HPDE6-E6E7 (cell line): Measurements from ENCODE around the gene UGT2B15.
"Not testable (repeated sequence)": the region's sequence is repeated elsewhere in the genome, so short reads cannot be mapped to it uniquely, and the experiment has no call there.

ENCODE experiments used
- DNase-seq: peaks from one replicate; pipeline ENCODE4 v3.0.0; 2011; ENCODE audit warnings: missing footprints; ENCODE audit errors: extremely low spot score

Gene UGT2B15

GRCh38 chr4:68670479-68670939 lies at the start of gene UGT2B15:
UGT2B15 (minus strand) TSS chr4:68670652; CDS start chr4:68670618, 34 bp downstream.
- not testable (repeated sequence) for DNase-seq

- DNase-seq, result no peak
Measured at GRCh38 chr4:68719075-68719473, 48.6 kb upstream of the UGT2B15 start.

GRCh38 chr4:68718447-68719074 lies 48.1 kb upstream of the UGT2B15 start:
- DNase-seq, result no peak

- DNase-seq, result no peak
Measured at GRCh38 chr4:68717999-68718398, 47.5 kb upstream of the UGT2B15 start.

GRCh38 chr4:68714400-68714799 lies 43.9 kb upstream of the UGT2B15 start:
- DNase-seq, result no peak

- no peak for DNase-seq
Measured at GRCh38 chr4:68712207-68712606, 41.8 kb upstream of the UGT2B15 start.

- no peak for DNase-seq
Measured at GRCh38 chr4:68708566-68708965, 38.1 kb upstream of the UGT2B15 start.

GRCh38 chr4:68703168-68703567 lies 32.7 kb upstream of the UGT2B15 start:
- DNase-seq, result not testable (repeated sequence)

GRCh38 chr4:68700152-68700551 lies 29.7 kb upstream of the UGT2B15 start:
- DNase-seq, result no peak

- DNase-seq, result no peak
Measured at GRCh38 chr4:68693325-68694075, 23.0 kb upstream of the UGT2B15 start.

GRCh38 chr4:68691186-68691585 lies 20.7 kb upstream of the UGT2B15 start:
- DNase-seq, result no peak

- no peak for DNase-seq
Measured at GRCh38 chr4:68683034-68683433, 12.6 kb upstream of the UGT2B15 start.

- not testable (repeated sequence) for DNase-seq
Measured at GRCh38 chr4:68681298-68681697, 10.8 kb upstream of the UGT2B15 start.

GRCh38 chr4:68673143-68673542 lies 2.7 kb upstream of the UGT2B15 start:
- DNase-seq, result no peak

GRCh38 chr4:68671217-68671616 lies 765 bp upstream of the UGT2B15 start:
- not testable (repeated sequence) for DNase-seq

- DNase-seq, result not testable (repeated sequence)
Measured at GRCh38 chr4:68668537-68669163, 1.8 kb downstream of the UGT2B15 start.

- not testable (repeated sequence) for DNase-seq
Measured at GRCh38 chr4:68667551-68667950, 2.9 kb downstream of the UGT2B15 start.

- not testable (repeated sequence) for DNase-seq
Measured at GRCh38 chr4:68664721-68665120, 5.7 kb downstream of the UGT2B15 start.

- DNase-seq, result not testable (repeated sequence)
Measured at GRCh38 chr4:68662836-68663574, 7.4 kb downstream of the UGT2B15 start.

- DNase-seq, result no peak
Measured at GRCh38 chr4:68658672-68659071, 11.8 kb downstream of the UGT2B15 start.

GRCh38 chr4:68657022-68657594 lies 13.3 kb downstream of the UGT2B15 start:
- DNase-seq, result not testable (repeated sequence)
